ENCODE data around the gene CLIC4. TPM values are rescaled to one million over a fixed set of nuclear protein-coding genes. Genes with fewer than 3 reads are reported as not detected.
"Not testable (repeated sequence)": the region's sequence is repeated elsewhere in the genome, so short reads cannot be mapped to it uniquely, and the experiment has no call there.

The CLIC4 gene
- total RNA-seq, 4 donors from 2014 or later, result 294 to 434 (median 374) TPM

DNA sequence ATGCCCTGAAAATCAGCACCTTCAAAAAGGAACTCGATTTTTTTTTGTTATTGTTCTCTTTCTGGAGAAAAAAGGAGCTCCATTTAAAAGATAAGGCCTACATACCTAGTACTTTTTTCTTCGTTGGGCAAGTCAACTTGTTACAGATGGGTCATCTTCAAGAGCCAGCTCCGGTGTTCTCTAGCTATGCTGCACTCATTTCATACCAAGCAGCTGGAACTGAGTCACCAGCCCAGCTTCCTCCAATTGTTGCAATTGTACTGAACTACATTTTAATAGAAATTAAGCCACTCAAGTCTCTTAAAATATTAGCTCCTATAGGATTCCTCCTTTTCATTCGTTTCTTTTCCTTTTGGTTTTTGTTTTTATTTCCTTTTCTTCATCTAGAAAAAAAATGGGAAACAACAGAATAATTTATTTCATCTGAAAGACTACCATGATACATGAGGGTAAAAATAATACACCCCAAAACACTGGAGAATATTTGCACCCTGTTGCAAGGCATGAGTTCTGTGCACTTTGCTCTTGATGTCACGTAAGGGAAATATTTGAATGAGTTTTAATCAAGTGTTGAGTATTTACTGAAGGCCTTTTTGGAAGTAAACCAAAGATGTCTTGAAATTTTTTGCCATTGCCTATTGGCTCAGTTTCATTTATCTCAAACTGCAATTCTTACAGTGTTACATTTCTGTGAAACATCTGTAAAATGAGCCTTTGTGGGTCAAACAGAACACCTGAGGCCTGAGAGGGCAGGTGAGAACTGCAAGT lies 60.5 kb downstream of the CLIC4 start:
- intact Hi-C loops (cut with DNase I; ENCODE audit: low total_unique reads), result no loop called here
- no peaks in the 10 kb centered on the region for H3K9me3 ChIP-seq
- no peak overlapping the region for H3K4me3 ChIP-seq
- H3K4me1 ChIP-seq, result no peaks in the 10 kb centered on the region
- no peaks in the 10 kb centered on the region for H3K36me3 ChIP-seq
- no peak for TF ChIP-seq POLR2A (IDR thresholded peaks at IDR 0.05)
- TF ChIP-seq, protein P1, sequence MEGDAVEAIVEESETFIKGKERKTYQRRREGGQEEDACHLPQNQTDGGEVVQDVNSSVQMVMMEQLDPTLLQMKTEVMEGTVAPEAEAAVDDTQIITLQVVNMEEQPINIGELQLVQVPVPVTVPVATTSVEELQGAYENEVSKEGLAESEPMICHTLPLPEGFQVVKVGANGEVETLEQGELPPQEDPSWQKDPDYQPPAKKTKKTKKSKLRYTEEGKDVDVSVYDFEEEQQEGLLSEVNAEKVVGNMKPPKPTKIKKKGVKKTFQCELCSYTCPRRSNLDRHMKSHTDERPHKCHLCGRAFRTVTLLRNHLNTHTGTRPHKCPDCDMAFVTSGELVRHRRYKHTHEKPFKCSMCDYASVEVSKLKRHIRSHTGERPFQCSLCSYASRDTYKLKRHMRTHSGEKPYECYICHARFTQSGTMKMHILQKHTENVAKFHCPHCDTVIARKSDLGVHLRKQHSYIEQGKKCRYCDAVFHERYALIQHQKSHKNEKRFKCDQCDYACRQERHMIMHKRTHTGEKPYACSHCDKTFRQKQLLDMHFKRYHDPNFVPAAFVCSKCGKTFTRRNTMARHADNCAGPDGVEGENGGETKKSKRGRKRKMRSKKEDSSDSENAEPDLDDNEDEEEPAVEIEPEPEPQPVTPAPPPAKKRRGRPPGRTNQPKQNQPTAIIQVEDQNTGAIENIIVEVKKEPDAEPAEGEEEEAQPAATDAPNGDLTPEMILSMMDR (IDR thresholded peaks at IDR 0.05), result no peak
- peak in 1 of 2 donors; percentile 44 for DNase-seq
- H3K27ac ChIP-seq, result peak overlapping the region; percentile 2 to 59
- H3K27me3 ChIP-seq, result no peaks in the 10 kb centered on the region

DNA sequence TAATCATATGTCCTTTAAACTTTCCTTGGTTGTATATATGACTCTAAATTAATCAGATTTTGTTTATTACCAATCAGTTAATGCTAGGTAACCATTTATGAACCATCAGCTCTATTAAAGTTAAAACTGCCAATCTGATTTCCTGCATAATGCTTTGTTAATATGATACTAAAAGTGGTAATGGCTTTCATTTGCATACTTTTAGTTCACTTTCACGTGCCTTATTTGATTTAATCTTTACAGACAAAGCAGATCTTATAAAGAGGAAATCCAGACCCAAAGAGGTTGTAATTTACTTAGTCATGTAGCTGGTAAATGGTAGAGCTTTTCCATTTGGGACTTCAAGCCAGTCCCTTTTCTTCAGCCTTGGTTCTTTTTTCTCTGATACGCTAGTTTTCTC lies 61.3 kb downstream of the CLIC4 start:
- Histone ChIP-seq H3K27ac (peak overlapping the region in 1 of 2 donors; percentile 59), H3K4me1 (no peaks in the 10 kb centered on the region), H3K36me3 (no peaks in the 10 kb centered on the region), H3K4me3 (no peak overlapping the region), H3K27me3 (no peaks in the 10 kb centered on the region), H3K9me3 (no peaks in the 10 kb centered on the region)
- no peak for DNase-seq
- TF ChIP-seq, protein P1 (IDR thresholded peaks at IDR 0.05), result no peak
- TF ChIP-seq POLR2A (IDR thresholded peaks at IDR 0.05), result no peak
- intact Hi-C loops (cut with DNase I; ENCODE audit: low total_unique reads), result no loop called here

DNA sequence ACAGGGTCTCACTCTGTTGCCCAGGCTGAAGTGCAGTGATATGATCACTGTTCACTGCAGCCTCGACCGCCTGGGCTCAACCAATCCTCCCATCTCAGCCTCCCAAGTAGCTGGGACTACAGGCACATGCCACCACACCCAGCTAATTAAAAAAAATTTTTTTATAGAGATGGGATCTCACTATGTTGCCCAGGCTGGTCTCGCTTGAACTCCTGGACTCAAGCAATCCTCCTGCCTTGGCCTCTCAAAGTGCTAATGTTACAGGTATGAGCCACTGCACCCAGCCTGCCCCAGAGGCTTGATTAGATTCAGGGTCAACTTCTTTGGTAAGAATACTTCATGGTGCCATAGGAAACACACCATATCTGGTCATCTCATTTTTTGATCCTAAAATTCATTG lies 66.2 kb downstream of the CLIC4 start:
- intact Hi-C loops (cut with DNase I; ENCODE audit: low total_unique reads); H3K4me3 ChIP-seq; H3K27me3 ChIP-seq; H3K4me1 ChIP-seq; H3K9me3 ChIP-seq; DNase-seq; H3K36me3 ChIP-seq: not testable (repeated sequence)
- H3K27ac ChIP-seq, result peak overlapping the region in 1 of 2 donors; percentile 38

DNA sequence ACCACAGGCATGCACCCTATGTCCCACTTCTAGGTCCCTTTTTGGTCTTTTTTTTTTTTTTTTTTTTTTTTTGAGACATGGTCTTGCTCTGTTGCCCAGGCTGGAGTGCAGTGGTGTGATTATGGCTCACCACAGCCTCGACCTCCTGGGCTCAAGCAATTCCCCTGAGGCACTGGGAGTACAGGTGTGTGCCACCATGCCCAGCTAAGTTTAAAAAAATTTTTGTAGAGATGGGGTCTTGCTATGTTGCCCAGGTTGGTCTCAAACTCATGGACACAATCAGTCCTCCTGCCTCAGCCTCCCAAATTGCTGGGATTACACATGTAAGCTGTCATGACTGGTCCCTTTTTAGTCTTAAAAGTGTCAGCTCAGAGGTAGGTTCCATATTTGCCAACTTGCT lies 75.0 kb downstream of the CLIC4 start:
- H3K9me3 ChIP-seq; H3K4me3 ChIP-seq; DNase-seq; H3K27me3 ChIP-seq; H3K4me1 ChIP-seq; intact Hi-C loops (cut with DNase I; ENCODE audit: low total_unique reads); H3K27ac ChIP-seq; H3K36me3 ChIP-seq: not testable (repeated sequence)

DNA sequence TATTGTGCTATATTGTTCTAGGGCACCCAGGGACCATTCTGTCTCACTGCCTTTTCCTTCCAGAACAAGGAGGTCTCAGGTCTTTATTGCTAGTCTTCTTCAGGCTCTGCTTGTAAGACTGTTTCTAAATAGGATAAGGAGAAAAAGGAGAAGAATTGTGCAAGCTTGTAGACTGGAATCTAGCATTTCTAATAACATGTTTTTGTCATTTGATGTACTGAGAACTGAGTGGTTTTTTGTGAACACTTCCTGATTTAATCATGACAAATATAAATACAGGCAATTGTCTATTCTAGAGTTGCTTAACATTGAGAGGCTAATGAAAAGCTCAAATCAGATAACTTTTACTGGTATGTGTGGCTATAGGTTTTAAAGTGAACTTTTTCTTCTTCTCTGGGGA lies 77.6 kb downstream of the CLIC4 start:
- no peak overlapping the region for H3K27ac ChIP-seq
- H3K4me1 ChIP-seq, result peaks cover 0 to 4% of the 10 kb centered on the region in 2 donors
- no peaks in the 10 kb centered on the region for H3K27me3 ChIP-seq
- TF ChIP-seq, protein P1 (IDR thresholded peaks at IDR 0.05), result no peak
- TF ChIP-seq POLR2A (IDR thresholded peaks at IDR 0.05), result no peak
- H3K4me3 ChIP-seq, result no peak overlapping the region
- H3K36me3 ChIP-seq, result no peaks in the 10 kb centered on the region
- intact Hi-C loops (cut with DNase I; ENCODE audit: low total_unique reads), result no loop called here
- DNase-seq, result no peak
- H3K9me3 ChIP-seq, result no peaks in the 10 kb centered on the region

DNA sequence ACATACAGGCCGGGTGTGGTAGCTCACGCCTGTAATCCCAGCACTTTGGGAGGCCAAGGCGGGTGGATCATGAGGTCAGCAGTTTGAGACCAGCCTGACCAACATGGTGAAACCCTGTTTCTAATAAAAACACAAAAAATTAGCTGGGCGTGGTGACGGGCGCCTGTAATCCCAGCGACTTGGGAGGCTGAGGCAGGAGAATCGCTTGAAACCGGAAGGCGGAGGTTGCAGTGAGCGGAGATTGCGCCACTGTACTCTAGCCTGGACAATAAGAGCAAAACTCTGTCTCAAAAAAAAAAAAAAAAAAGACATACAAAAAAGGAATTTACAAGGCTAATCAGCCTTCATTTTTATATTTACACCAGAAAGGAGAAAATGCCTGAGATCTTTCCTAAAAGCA lies 78.2 kb downstream of the CLIC4 start:
- DNase-seq; H3K4me1 ChIP-seq; intact Hi-C loops (cut with DNase I; ENCODE audit: low total_unique reads); H3K9me3 ChIP-seq; H3K27ac ChIP-seq; H3K36me3 ChIP-seq; H3K4me3 ChIP-seq; H3K27me3 ChIP-seq: not testable (repeated sequence)

DNA sequence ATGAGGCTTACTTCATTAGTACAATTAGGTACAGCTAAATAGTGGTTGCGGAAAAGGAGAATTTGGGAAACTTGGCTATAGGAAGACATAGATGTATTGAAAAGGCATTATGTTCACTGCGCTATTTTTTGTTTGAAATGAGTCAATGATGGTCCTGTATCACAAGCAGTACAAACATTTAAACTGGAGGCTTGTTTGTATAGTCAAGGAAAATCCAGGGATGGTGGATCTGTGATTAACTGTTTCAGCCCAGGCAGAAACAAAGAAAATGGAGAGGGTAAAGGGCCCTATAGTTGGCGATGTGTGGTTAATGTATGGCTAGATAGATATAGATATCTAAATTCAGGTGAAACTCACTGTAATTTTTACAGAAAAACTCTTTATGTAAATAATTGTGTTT lies 79.9 kb downstream of the CLIC4 start:
- Histone ChIP-seq H3K36me3 (no peaks in the 10 kb centered on the region), H3K9me3 (no peaks in the 10 kb centered on the region), H3K27me3 (no peaks in the 10 kb centered on the region), H3K4me1 (peaks cover 0 to 18% of the 10 kb centered on the region in 2 donors), H3K27ac (no peak overlapping the region), H3K4me3 (no peak overlapping the region)
- no peak for DNase-seq
- intact Hi-C loops (cut with DNase I; ENCODE audit: low total_unique reads), result no loop called here
- TF ChIP-seq, protein P1 (IDR thresholded peaks at IDR 0.05), result no peak
- no peak for TF ChIP-seq POLR2A (IDR thresholded peaks at IDR 0.05)
